HEK293 (cell line): ENCODE measurements around the gene DEDD.

ENCODE experiments used
- AEBP2 ChIP-seq: fragments of 450-650 bp; formaldehyde crosslinking; IDR thresholded peaks from 2 replicates; pipeline ENCODE4 v1.5.1; 2016; ENCODE audit warnings: missing biosample characterization, missing genetic modification characterization, borderline replicate concordance
- CTCF ChIP-seq: fragments of 450-650 bp; formaldehyde crosslinking; IDR thresholded peaks from 2 replicates; pipeline ENCODE4 v1.5.1; 2016; ENCODE audit warnings: missing biosample characterization, missing genetic modification characterization
- HOXA7 ChIP-seq: sonication (generic); formaldehyde crosslinking; IDR thresholded peaks from 2 replicates; pipeline ENCODE4 v1.8.1; 2022; ENCODE audit warnings: missing genetic modification reagents, borderline replicate concordance
- MZF1 ChIP-seq: fragments of 450-650 bp; formaldehyde crosslinking; IDR thresholded peaks from 2 replicates; pipeline ENCODE4 v1.5.1; 2017; ENCODE audit warnings: missing biosample characterization, missing genetic modification characterization, borderline replicate concordance
- PATZ1 ChIP-seq: fragments of 450-650 bp; formaldehyde crosslinking; IDR thresholded peaks from 2 replicates; pipeline ENCODE4 v1.5.1; 2016; ENCODE audit warnings: missing biosample characterization, missing genetic modification characterization
- RBAK ChIP-seq: fragments of 450-650 bp; formaldehyde crosslinking; IDR thresholded peaks from 2 replicates; pipeline ENCODE4 v1.5.1; 2016; ENCODE audit warnings: missing biosample characterization, missing genetic modification characterization
- ZBTB21 ChIP-seq: fragments of 450-650 bp; formaldehyde crosslinking; IDR thresholded peaks from 2 replicates; pipeline ENCODE4 v1.5.1; 2017; ENCODE audit warnings: missing biosample characterization, missing genetic modification characterization
- ZNF112 ChIP-seq: fragments of 450-650 bp; formaldehyde crosslinking; IDR thresholded peaks from 2 replicates; pipeline ENCODE4 v1.5.0; 2017; ENCODE audit warnings: missing biosample characterization, missing genetic modification characterization
- ZNF114 ChIP-seq: fragments of 450-650 bp; formaldehyde crosslinking; IDR thresholded peaks from 2 replicates; pipeline ENCODE4 v1.5.0; 2017; ENCODE audit warnings: missing biosample characterization, missing genetic modification characterization
- ZNF140 ChIP-seq: fragments of 450-650 bp; formaldehyde crosslinking; IDR thresholded peaks from 2 replicates; pipeline ENCODE4 v1.5.1; 2016; ENCODE audit warnings: missing biosample characterization, missing genetic modification characterization
- ZNF148 ChIP-seq: fragments of 450-650 bp; formaldehyde crosslinking; IDR thresholded peaks from 2 replicates; pipeline ENCODE4 v1.5.0; 2017; ENCODE audit warnings: missing biosample characterization, missing genetic modification characterization, borderline replicate concordance
- ZNF16 ChIP-seq: fragments of 450-650 bp; formaldehyde crosslinking; IDR thresholded peaks from 2 replicates; pipeline ENCODE4 v1.5.1; 2016; ENCODE audit warnings: low read depth, missing biosample characterization, missing genetic modification characterization
- ZNF311 ChIP-seq: fragments of 450-650 bp; formaldehyde crosslinking; IDR thresholded peaks from 2 replicates; pipeline ENCODE4 v1.5.1; 2017; ENCODE audit warnings: missing biosample characterization, missing genetic modification characterization, borderline replicate concordance
- ZNF335 ChIP-seq: fragments of 450-650 bp; formaldehyde crosslinking; conservative IDR thresholded peaks from 2 replicates; pipeline ENCODE4 v1.5.1; 2016; ENCODE audit warnings: missing biosample characterization, missing genetic modification characterization
- ZNF341 ChIP-seq: fragments of 450-650 bp; formaldehyde crosslinking; IDR thresholded peaks from 2 replicates; pipeline ENCODE4; 2016; ENCODE audit warnings: low read depth, missing biosample characterization, missing genetic modification characterization
- ZNF394 ChIP-seq: fragments of 450-650 bp; formaldehyde crosslinking; IDR thresholded peaks from 2 replicates; pipeline ENCODE4 v1.5.1; 2016; ENCODE audit warnings: missing biosample characterization, missing genetic modification characterization, mild to moderate bottlenecking, moderate library complexity, borderline replicate concordance
- ZNF404 ChIP-seq: fragments of 450-650 bp; formaldehyde crosslinking; IDR thresholded peaks from 2 replicates; pipeline ENCODE4 v1.5.1; 2017; ENCODE audit warnings: missing biosample characterization, missing genetic modification characterization
- ZNF530 ChIP-seq: fragments of 450-650 bp; formaldehyde crosslinking; IDR thresholded peaks from 2 replicates; pipeline ENCODE4 v1.5.1; 2016; ENCODE audit warnings: low read depth, missing biosample characterization, missing genetic modification characterization
- ZNF548 ChIP-seq: fragments of 450-650 bp; formaldehyde crosslinking; IDR thresholded peaks from 2 replicates; pipeline ENCODE4 v1.5.1; 2016; ENCODE audit warnings: missing biosample characterization, missing genetic modification characterization
- ZNF596 ChIP-seq: fragments of 450-650 bp; IDR thresholded peaks from 2 replicates; pipeline ENCODE4 v1.5.0; 2018; ENCODE audit warnings: missing biosample characterization, mild to moderate bottlenecking, missing genetic modification characterization, moderate library complexity
- ZNF629 ChIP-seq: fragments of 450-650 bp; formaldehyde crosslinking; IDR thresholded peaks from 2 replicates; pipeline ENCODE4 v1.5.1; 2017; ENCODE audit warnings: missing biosample characterization, missing genetic modification characterization
- ZNF664 ChIP-seq: fragments of 450-650 bp; formaldehyde crosslinking; IDR thresholded peaks from 2 replicates; pipeline ENCODE4 v1.5.1; 2016; ENCODE audit warnings: missing biosample characterization, missing genetic modification characterization
- ZNF677 ChIP-seq: fragments of 450-650 bp; IDR thresholded peaks from 2 replicates; pipeline ENCODE4 v1.5.0; 2018; ENCODE audit warnings: missing biosample characterization, mild to moderate bottlenecking, missing genetic modification characterization, moderate library complexity
- ZNF785 ChIP-seq: fragments of 450-650 bp; formaldehyde crosslinking; IDR thresholded peaks from 2 replicates; pipeline ENCODE4 v1.5.1; 2016; ENCODE audit warnings: missing biosample characterization, missing genetic modification characterization
- ZNF791 ChIP-seq: fragments of 450-650 bp; formaldehyde crosslinking; IDR thresholded peaks from 2 replicates; pipeline ENCODE4 v1.5.1; 2016; ENCODE audit warnings: missing biosample characterization, missing genetic modification characterization
- ZSCAN16 ChIP-seq: fragments of 450-650 bp; formaldehyde crosslinking; IDR thresholded peaks from 2 replicates; pipeline ENCODE4 v1.5.1; 2016; ENCODE audit warnings: missing biosample characterization, missing genetic modification characterization
- ZSCAN18 ChIP-seq: fragments of 450-650 bp; formaldehyde crosslinking; IDR thresholded peaks from 2 replicates; pipeline ENCODE4 v1.5.1; 2016; ENCODE audit warnings: missing biosample characterization, missing genetic modification characterization
- TF ChIP-seq, protein P1 (sequence below): fragments of 450-650 bp; formaldehyde crosslinking; IDR thresholded peaks from 2 replicates; pipeline ENCODE4 v1.5.1; 2016; ENCODE audit warnings: missing biosample characterization, missing genetic modification characterization, low read depth
- TF ChIP-seq, protein P2 (sequence below): fragments of 450-650 bp; formaldehyde crosslinking; IDR thresholded peaks from 2 replicates; pipeline ENCODE4 v1.5.1; 2016; ENCODE audit warnings: missing biosample characterization, missing genetic modification characterization

The DEDD gene

GRCh38 chr1:161117759-161118581, 14.5 kb downstream of the DEDD start, which contains the start of the genes NIT1 and PFDN2 (continued):
- TF ChIP-seq CTCF (tag by site-specific recombination) (peak; percentile 77), ZNF530 (tag by site-specific recombination) (no peak), PATZ1 (peak; percentile 73), ZNF311 (tag by site-specific recombination) (no peak), ZNF404 (tag by site-specific recombination) (no peak), HOXA7 (CRISPR knock-in tag) (no peak), MZF1 (no peak), ZNF140 (tag by site-specific recombination) (no peak), ZSCAN18 (no peak), ZNF114 (tag by site-specific recombination) (no peak), ZNF341 (peak; percentile 94), ZNF335 (tag by site-specific recombination) (peak; percentile 86), ZNF629 (tag by site-specific recombination) (peak; percentile 85), ZNF16 (no peak), ZNF112 (no peak), ZNF548 (no peak), ZNF148 (tag by site-specific recombination) (no peak), ZNF596 (no peak), ZNF664 (no peak), ZSCAN16 (peak; percentile 59; the same call in 1 of the 2 replicates), RBAK (tag by site-specific recombination) (no peak), ZNF785 (tag by site-specific recombination) (no peak), AEBP2 (tag by site-specific recombination) (no peak), ZNF791 (no peak), ZNF677 (tag by site-specific recombination) (no peak), ZBTB21 (0 out of 2 replicates have a peak, but pooled peaks have one; percentile 26), ZNF394 (0 out of 2 replicates have a peak, but pooled peaks have one; percentile 51)
- TF ChIP-seq, protein P1, sequence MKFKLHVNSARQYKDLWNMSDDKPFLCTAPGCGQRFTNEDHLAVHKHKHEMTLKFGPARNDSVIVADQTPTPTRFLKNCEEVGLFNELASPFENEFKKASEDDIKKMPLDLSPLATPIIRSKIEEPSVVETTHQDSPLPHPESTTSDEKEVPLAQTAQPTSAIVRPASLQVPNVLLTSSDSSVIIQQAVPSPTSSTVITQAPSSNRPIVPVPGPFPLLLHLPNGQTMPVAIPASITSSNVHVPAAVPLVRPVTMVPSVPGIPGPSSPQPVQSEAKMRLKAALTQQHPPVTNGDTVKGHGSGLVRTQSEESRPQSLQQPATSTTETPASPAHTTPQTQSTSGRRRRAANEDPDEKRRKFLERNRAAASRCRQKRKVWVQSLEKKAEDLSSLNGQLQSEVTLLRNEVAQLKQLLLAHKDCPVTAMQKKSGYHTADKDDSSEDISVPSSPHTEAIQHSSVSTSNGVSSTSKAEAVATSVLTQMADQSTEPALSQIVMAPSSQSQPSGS (tag by site-specific recombination), result no peak
- TF ChIP-seq, protein P2, sequence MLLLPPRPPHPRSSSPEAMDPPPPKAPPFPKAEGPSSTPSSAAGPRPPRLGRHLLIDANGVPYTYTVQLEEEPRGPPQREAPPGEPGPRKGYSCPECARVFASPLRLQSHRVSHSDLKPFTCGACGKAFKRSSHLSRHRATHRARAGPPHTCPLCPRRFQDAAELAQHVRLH (tag by site-specific recombination), result peak; percentile 97
